PC-3 (cell line): ENCODE results near the gene SMOC2. TPM values are rescaled to one million over a fixed set of nuclear protein-coding genes. Genes with fewer than 3 reads are reported as not detected.

Experiments
- ATAC-seq: fragments of 200-7000 bp; cut with Tn5 transposase; 2 replicates; pipeline ENCODE4 v1.9.1; 2020; ENCODE audit warnings: mild to moderate bottlenecking, moderate library complexity
- BruUV-seq: library from RNA; stranded (reverse); fragments of 400-500 nt; replicated peaks from 2 replicates; lab custom pipeline; 2021; lab: Mats Ljungman, UMichigan
- CTCF ChIA-PET: fragments of 300-600 bp; sonication (Branson Sonifier 250); formaldehyde crosslinking; loops from one replicate; lab custom pipeline; 2022; ENCODE audit warnings: antibody characterized with exemption; lab: Charles Lee
- POLR2A ChIA-PET: fragments of 300-600 bp; sonication (Branson Sonifier 250); formaldehyde crosslinking; loops from one replicate; lab custom pipeline; 2022; ENCODE audit warnings: antibody characterized with exemption; ENCODE audit not compliant: unreplicated experiment; lab: Charles Lee
- DNase-seq: peaks from one replicate; pipeline ENCODE4 v3.0.0-alpha.2; 2015
- H2AFZ ChIP-seq: fragments of 300-600 bp; sonication (generic); 2 replicates; pipeline ENCODE4 v1.6.0; 2016; ENCODE audit warnings: antibody characterized with exemption, low read length
- H3F3A ChIP-seq: fragments of 300-600 bp; sonication (generic); one replicate; pipeline ENCODE4 v1.6.0; 2017; ENCODE audit warnings: antibody characterized with exemption, low read length, control low read depth, mild to moderate bottlenecking; ENCODE audit not compliant: unreplicated experiment
- H3K27ac ChIP-seq: fragments of 300-600 bp; sonication (generic); 2 replicates; pipeline ENCODE4 v1.5.1; 2016; ENCODE audit warnings: mild to moderate bottlenecking, low read length
- H3K27me3 ChIP-seq: fragments of 300-600 bp; sonication (generic); 2 replicates; pipeline ENCODE4 v1.6.1; 2016; ENCODE audit warnings: low read length, mixed read lengths
- H3K36me3 ChIP-seq: fragments of 300-600 bp; sonication (generic); 2 replicates; pipeline ENCODE4 v1.6.1; 2016; ENCODE audit warnings: low read depth, mixed run types, low read length, mixed read lengths
- H3K4me1 ChIP-seq: fragments of 300-600 bp; sonication (generic); 2 replicates; pipeline ENCODE4 v1.5.1; 2016; ENCODE audit warnings: low read length; ENCODE audit not compliant: insufficient read depth
- H3K4me2 ChIP-seq: fragments of 300-600 bp; sonication (generic); 2 replicates; pipeline ENCODE4 v1.6.0; 2016; ENCODE audit warnings: low read length
- H3K4me3 ChIP-seq: fragments of 300-600 bp; sonication (generic); 2 replicates; pipeline ENCODE4 v1.5.1; 2016; ENCODE audit warnings: mild to moderate bottlenecking, low read length, mixed read lengths
- H3K79me2 ChIP-seq: fragments of 300-600 bp; sonication (generic); 2 replicates; pipeline ENCODE4 v1.6.1; 2017; ENCODE audit warnings: low read length, mixed read lengths
- H3K9ac ChIP-seq: fragments of 300-600 bp; sonication (generic); 2 replicates; pipeline ENCODE4 v1.6.0; 2016; ENCODE audit warnings: mild to moderate bottlenecking, low read length
- H3K9me2 ChIP-seq: fragments of 300-600 bp; sonication (generic); replicated peaks from 2 replicates; pipeline ENCODE4 v1.6.1; 2016; ENCODE audit warnings: mixed run types, low read length, mixed read lengths
- H3K9me3 ChIP-seq: fragments of 300-600 bp; sonication (generic); 2 replicates; pipeline ENCODE4 v1.6.1; 2016; ENCODE audit warnings: low read length, mixed read lengths
- H4K20me1 ChIP-seq: fragments of 300-600 bp; sonication (generic); 2 replicates; pipeline ENCODE4 v1.6.1; 2016; ENCODE audit warnings: low read length, mixed read lengths
- CTCF ChIP-seq: fragments of 300-600 bp; sonication (generic); conservative IDR thresholded peaks from 2 replicates; pipeline ENCODE4 v1.5.1; 2017; ENCODE audit warnings: antibody characterized with exemption, low read depth, mild to moderate bottlenecking, low read length
- EZH2 ChIP-seq: fragments of 300-600 bp; sonication (generic); IDR thresholded peaks from one replicate; pipeline ENCODE4 v1.6.1; 2017; ENCODE audit warnings: antibody characterized with exemption, mild to moderate bottlenecking, low read length; ENCODE audit not compliant: unreplicated experiment
- EZH2phosphoT487 ChIP-seq: fragments of 300-600 bp; sonication (generic); IDR thresholded peaks from 2 replicates; pipeline ENCODE4 v1.6.1; 2018; ENCODE audit warnings: mild to moderate bottlenecking, antibody characterized with exemption, low read length, borderline replicate concordance
- intact Hi-C: fragments of 100-400 bp; cut with micrococcal nuclease; formaldehyde crosslinking; loops from 2 replicates; pipeline ENCODE4 v1.9.0; 2023
- total RNA-seq: library from RNA; depleted of rRNA; stranded (reverse); fragments of >200 nt; gene quantifications from 2 replicates; pipeline ENCODE4 v1.2.3, GENCODE V29; 2014

The SMOC2 gene
- total RNA-seq, 1 experiment from 2014 or later, result not detected

GRCh38 chr6:168666699-168667427 lies 225.9 kb downstream of the SMOC2 start:
- Histone ChIP-seq H3K4me1 (no peaks in the 10 kb centered on the region), H3K9me3 (no peaks in the 10 kb centered on the region), H3K27ac (no peak overlapping the region), H3K9me2 (no peaks in the 10 kb centered on the region), H3K27me3 (peaks cover 5% of the 10 kb centered on the region; the same call in 1 of the 2 replicates), H3K79me2 (no peaks in the 10 kb centered on the region), H4K20me1 (no peaks in the 10 kb centered on the region), H3K4me3 (no peak overlapping the region), H3F3A (no peaks in the 10 kb centered on the region), H3K9ac (no peak overlapping the region), H3K4me2 (no peak overlapping the region), H3K36me3 (no peaks in the 10 kb centered on the region), H2AFZ (no peak overlapping the region)
- ChIA-PET POLR2A (no interaction called here), CTCF (no interaction called here)
- DNase-seq, result no peak
- BruUV-seq, result no TSS peak
- intact Hi-C loops, result no loop called here
- no peak for TF ChIP-seq EZH2phosphoT487
- ATAC-seq, result no peak

GRCh38 chr6:168667428-168667805 lies 226.4 kb downstream of the SMOC2 start:
- no peak for TF ChIP-seq CTCF
- TF ChIP-seq EZH2, result no peak
- ChIA-PET POLR2A (no interaction called here), CTCF (no interaction called here)
- no peaks in the 10 kb centered on the region for H3K4me1 ChIP-seq
- H3K9me2 ChIP-seq, result no peaks in the 10 kb centered on the region
- H3F3A ChIP-seq, result no peaks in the 10 kb centered on the region
- no peak for ATAC-seq
- intact Hi-C loops, result no loop called here
- BruUV-seq, result no TSS peak
- H3K4me2 ChIP-seq, result no peak overlapping the region
- no peak overlapping the region for H2AFZ ChIP-seq
- H3K79me2 ChIP-seq, result no peaks in the 10 kb centered on the region
- H3K9ac ChIP-seq, result no peak overlapping the region
- no peak overlapping the region for H3K4me3 ChIP-seq
- peaks cover 5% of the 10 kb centered on the region; the same call in 1 of the 2 replicates for H3K27me3 ChIP-seq
- H3K27ac ChIP-seq, result no peak overlapping the region
- no peaks in the 10 kb centered on the region for H3K9me3 ChIP-seq
- DNase-seq, result no peak
- no peaks in the 10 kb centered on the region for H4K20me1 ChIP-seq
- no peaks in the 10 kb centered on the region for H3K36me3 ChIP-seq

- intact Hi-C loops, result no loop called here
- TF ChIP-seq CTCF (no peak), EZH2 (no peak), EZH2phosphoT487 (no peak)
- no peak for DNase-seq
- H3K27ac ChIP-seq, result no peak overlapping the region
- no peak overlapping the region for H3K9ac ChIP-seq
- no peaks in the 10 kb centered on the region for H3F3A ChIP-seq
- no peaks in the 10 kb centered on the region for H3K9me2 ChIP-seq
- no TSS peak for BruUV-seq
- no peaks in the 10 kb centered on the region for H3K36me3 ChIP-seq
- no peak overlapping the region for H3K4me3 ChIP-seq
- CTCF ChIA-PET, result no interaction called here
- H2AFZ ChIP-seq, result no peak overlapping the region
- no peak for ATAC-seq
- no peaks in the 10 kb centered on the region for H3K9me3 ChIP-seq
- POLR2A ChIA-PET, result no interaction called here
- no peaks in the 10 kb centered on the region for H3K79me2 ChIP-seq
- H3K27me3 ChIP-seq, result 0 out of 2 replicates have a peak, but pooled peaks cover 7% of the 10 kb centered on the region
- no peak overlapping the region for H3K4me2 ChIP-seq
- H4K20me1 ChIP-seq, result no peaks in the 10 kb centered on the region
- H3K4me1 ChIP-seq, result no peaks in the 10 kb centered on the region
Measured at GRCh38 chr6:168670401-168670985, 229.5 kb downstream of the SMOC2 start.
